Naive thymus-derived CD4-positive, alpha-beta T cell (primary cell): ENCODE results near the gene EIF4H. TPM values are rescaled to one million over a fixed set of nuclear protein-coding genes. Genes with fewer than 3 reads are reported as not detected.

Experiments
- ATAC-seq: fragments of 150-1000 bp; cut with Tn5 transposase; 2 replicates; pipeline ENCODE4 v1.10.0; 2021; ENCODE audit warnings: mild to moderate bottlenecking, moderate library complexity
- CTCF ChIA-PET: fragments of 350-600 bp; sonication (Branson Sonifier 250); formaldehyde crosslinking; loops from one replicate; lab custom pipeline; 2021; ENCODE audit warnings: antibody characterized with exemption; lab: Charles Lee
- POLR2A ChIA-PET: fragments of 350-600 bp; sonication (Branson Sonifier 250); formaldehyde crosslinking; loops from one replicate; lab custom pipeline; 2021; ENCODE audit warnings: antibody characterized with exemption, inconsistent platforms; lab: Charles Lee
- DNase-seq, 9 donors: peaks; one replicate each; pipeline versions ENCODE4 v3.0.0 to v3.0.0-alpha.2; 2020 to 2022; ENCODE audit warnings: mixed read lengths in 1 of 9
- H3K27ac ChIP-seq: one replicate; pipeline ENCODE4 v1.7.0; 2013; ENCODE audit warnings: mild to moderate bottlenecking, low read depth, low read length, moderate library complexity
- H3K27me3 ChIP-seq, 2 donors: one replicate each; pipeline ENCODE4 v1.7.0; 2013; ENCODE audit warnings: low read length in 2 of 2, mild to moderate bottlenecking in 2 of 2, moderate library complexity in 2 of 2; ENCODE audit not compliant: control insufficient read depth in 2 of 2, insufficient read depth in 2 of 2
- H3K36me3 ChIP-seq, 3 experiments: 1 replicate in 2 of 3; 2 replicates in 1 of 3; pipeline ENCODE4 v1.7.0; 2013; ENCODE audit warnings: low read length in 3 of 3, mild to moderate bottlenecking in 3 of 3, moderate library complexity in 1 of 3; ENCODE audit not compliant: insufficient read depth in 3 of 3, control insufficient read depth in 2 of 3
- H3K4me1 ChIP-seq, 2 donors: one replicate each; pipeline ENCODE4 v1.7.0; 2013; ENCODE audit warnings: low read length in 2 of 2, mild to moderate bottlenecking in 2 of 2, moderate library complexity in 1 of 2; ENCODE audit not compliant: control insufficient read depth in 2 of 2, insufficient read depth in 2 of 2
- H3K4me3 ChIP-seq: 2 replicates; pipeline ENCODE4 v1.7.0; 2013; ENCODE audit warnings: mild to moderate bottlenecking, low read length
- H3K9me3 ChIP-seq, 3 experiments: 1 replicate in 2 of 3; 2 replicates in 1 of 3; pipeline ENCODE4 v1.7.0; 2013; ENCODE audit warnings: low read length in 3 of 3; ENCODE audit not compliant: control insufficient read depth in 2 of 3
- H3K27ac Mint-ChIP-seq, 9 donors: one replicate each; pipeline ENCODE4 v1.8.0; 2020 to 2022; ENCODE audit warnings: mixed read lengths in 9 of 9, mild to moderate bottlenecking in 8 of 9, moderate library complexity in 5 of 9, inconsistent platforms in 2 of 9
- H3K27me3 Mint-ChIP-seq, 5 donors: one replicate each; pipeline ENCODE4 v1.8.0; 2021 to 2022; ENCODE audit warnings: mixed read lengths in 5 of 5, mild to moderate bottlenecking in 1 of 5
- H3K36me3 Mint-ChIP-seq, 5 donors: one replicate each; pipeline ENCODE4 v1.8.0; 2020 to 2022; ENCODE audit warnings: mixed read lengths in 5 of 5, mild to moderate bottlenecking in 3 of 5, inconsistent platforms in 1 of 5
- H3K4me1 Mint-ChIP-seq, 7 donors: one replicate each; pipeline ENCODE4 v1.8.0; 2020 to 2022; ENCODE audit warnings: mixed read lengths in 7 of 7, mild to moderate bottlenecking in 3 of 7, inconsistent platforms in 1 of 7
- H3K4me3 Mint-ChIP-seq, 10 donors: one replicate each; pipeline ENCODE4 v1.8.0; 2020 to 2022; ENCODE audit warnings: mild to moderate bottlenecking in 10 of 10, mixed read lengths in 10 of 10, moderate library complexity in 6 of 10, inconsistent platforms in 2 of 10
- H3K9me3 Mint-ChIP-seq, 11 donors: one replicate each; pipeline ENCODE4 v1.8.0; 2020 to 2022; ENCODE audit warnings: mixed read lengths in 11 of 11, mild to moderate bottlenecking in 4 of 11, inconsistent platforms in 1 of 11, moderate library complexity in 1 of 11
- intact Hi-C, 2 donors: fragments of 100-400 bp; cut with micrococcal nuclease; formaldehyde crosslinking; loops; one replicate each; pipeline ENCODE4 v1.15.1; 2023
- polyA plus RNA-seq, 2 donors: library from polyadenylated mRNA; unstranded; fragments of 300-500 nt; fragmentation: Illumina TruSeq; gene quantifications; one replicate each; pipeline ENCODE4 v1.2.3, GENCODE V29; 2021
- total RNA-seq, 6 experiments: library from RNA in 5 of 6; stranded (reverse) in 5 of 6; gene quantifications; 1 replicate in 5 of 6; 2 replicates in 1 of 6; pipeline ENCODE4 v1.2.3 and lab custom pipeline; 2021 to 2026

EIF4H gene
- total and polyA plus RNA-seq, 7 experiments from 2014 or later, result 163 to 284 (median 246) TPM

DNA sequence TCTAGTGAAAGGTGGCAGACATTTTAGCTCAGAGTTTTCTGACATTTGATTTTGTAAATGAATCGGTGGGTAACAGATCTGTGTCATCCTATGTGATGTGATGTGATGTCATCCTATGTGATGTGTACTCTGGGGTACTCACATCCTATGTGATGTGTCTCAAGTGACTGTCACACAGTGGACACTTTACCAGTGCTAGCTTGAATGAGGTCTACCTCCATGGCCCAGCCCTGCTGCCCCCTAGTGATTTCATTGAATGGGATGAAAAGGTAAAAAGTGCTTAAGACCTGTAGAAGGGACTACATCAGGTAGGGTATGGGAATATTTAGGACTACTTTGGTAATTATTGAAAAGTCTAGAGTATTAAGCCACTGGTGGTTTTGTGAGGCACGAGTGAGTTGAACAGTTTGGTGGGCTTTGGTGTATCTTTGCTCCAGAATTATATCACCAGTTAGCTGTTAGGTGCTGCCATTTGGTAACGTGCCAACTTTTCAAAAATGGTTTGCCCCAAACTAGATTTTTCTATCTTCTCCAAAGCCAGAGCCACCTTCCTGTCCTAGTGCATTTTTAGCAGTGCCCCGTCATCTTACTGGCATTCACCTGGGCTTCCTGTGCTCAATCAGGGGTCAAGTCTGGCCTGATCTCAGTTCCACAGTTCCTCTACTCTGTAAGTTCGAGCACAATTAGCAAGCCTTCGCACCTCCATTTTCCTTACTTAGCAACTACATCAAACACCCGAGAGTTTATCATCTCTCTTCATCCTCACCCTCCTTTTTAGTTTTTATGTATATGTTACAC is 9.7 kb downstream of the EIF4H start:
- POLR2A ChIA-PET, result interaction anchor here (0.7 to 3.4 kb wide), 3 partner anchors 10 to 840 kb away, joined by 3 to 32 read pairs (median 4); partner anchors contain the start of gene EIF4H
- Mint-ChIP-seq H3K9me3 (no peaks in the 10 kb centered on the region), H3K27me3 (no peaks in the 10 kb centered on the region), H3K4me3 (peak overlapping the region; percentile 30 to 75 (median 59)), H3K27ac (peak overlapping the region in 8 of 9 donors; percentile 47 to 85 (median 66)), H3K4me1 (peaks cover 72 to 98% (median 91%) of the 10 kb centered on the region in 7 donors), H3K36me3 (peaks cover 8 to 42% (median 13%) of the 10 kb centered on the region in 5 donors)
- H3K9me3 ChIP-seq, result no peaks in the 10 kb centered on the region
- H3K27ac ChIP-seq, result peak overlapping the region; percentile 36
- ATAC-seq (peak; percentile 68), DNase-seq (peak in 1 of 9 donors; percentile 22)
- H3K4me1 ChIP-seq, result peaks cover 38 to 72% of the 10 kb centered on the region in 2 donors
- no peak overlapping the region for H3K4me3 ChIP-seq
- intact Hi-C loops, result loop anchor here (1.0 to 2.0 kb wide), 3 partner anchors 10 to 116 kb away; partner anchors contain the start of gene EIF4H (in 2 of the 2)
- CTCF ChIA-PET, result interaction anchor here (0.7 to 1.3 kb wide), 3 partner anchors 17 to 217 kb away, joined by 3 read pairs; no protein-coding TSS in a partner anchor
- peaks cover 10 to 24% (median 14%) of the 10 kb centered on the region in 3 experiments for H3K36me3 ChIP-seq
- no peaks in the 10 kb centered on the region for H3K27me3 ChIP-seq

GRCh38 chr7:74185016-74185415 is 10.9 kb downstream of the EIF4H start:
- H3K36me3 ChIP-seq, result peaks cover 22 to 34% (median 25%) of the 10 kb centered on the region in 3 experiments
- CTCF ChIA-PET, result no interaction called here
- POLR2A ChIA-PET, result interaction anchor here (0.6 to 3.4 kb wide), 4 partner anchors 10 to 30 kb away, joined by 3 to 32 read pairs (median 10); partner anchors contain the start of gene EIF4H
- Mint-ChIP-seq H3K4me1 (peaks cover 68 to 88% (median 81%) of the 10 kb centered on the region in 7 donors), H3K36me3 (peaks cover 9 to 51% (median 20%) of the 10 kb centered on the region in 5 donors), H3K9me3 (no peaks in the 10 kb centered on the region), H3K27me3 (no peaks in the 10 kb centered on the region), H3K27ac (peak overlapping the region; percentile 8 to 84 (median 62)), H3K4me3 (peak overlapping the region in 7 of 10 donors; percentile 40 to 73 (median 64))
- no peak for DNase-seq
- peak overlapping the region; percentile 29 for H3K27ac ChIP-seq
- intact Hi-C loops, result no loop called here
- no peaks in the 10 kb centered on the region for H3K27me3 ChIP-seq
- ATAC-seq, result no peak
- H3K4me3 ChIP-seq, result no peak overlapping the region
- H3K4me1 ChIP-seq, result peaks cover 31 to 60% of the 10 kb centered on the region in 2 donors
- H3K9me3 ChIP-seq, result no peaks in the 10 kb centered on the region

DNA sequence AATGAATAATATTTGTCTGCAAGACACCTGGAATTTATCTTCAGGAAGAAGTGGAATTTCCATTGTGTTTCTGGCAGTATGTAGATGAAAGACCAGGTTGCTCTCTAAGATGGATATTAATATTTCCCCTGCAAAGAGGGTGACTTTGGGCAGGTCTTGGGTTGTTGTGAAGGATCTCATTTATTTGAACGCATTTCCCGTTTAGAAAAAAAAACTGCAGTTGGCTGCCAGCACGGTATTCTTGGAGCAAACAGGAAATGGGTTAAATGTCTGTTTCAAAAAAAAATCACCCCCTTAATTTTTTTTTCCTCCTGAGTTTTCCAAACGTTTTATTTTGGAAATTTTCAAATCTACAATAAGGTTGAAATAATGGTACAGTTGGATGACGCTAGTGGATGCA is 11.5 kb downstream of the EIF4H start:
- H3K36me3 Mint-ChIP-seq, result peaks cover 12 to 55% (median 20%) of the 10 kb centered on the region in 5 donors
- H3K27me3 Mint-ChIP-seq, result no peaks in the 10 kb centered on the region
- CTCF ChIA-PET, result interaction anchor here (1.4 kb wide), 1 partner anchor 21 kb away, joined by 3 read pairs; no protein-coding TSS in a partner anchor
- DNase-seq (no peak), ATAC-seq (no peak)
- peak overlapping the region; percentile 25 to 73 (median 60) for H3K4me3 Mint-ChIP-seq
- POLR2A ChIA-PET, result interaction anchor here (0.6 to 2.7 kb wide), 2 partner anchors 11 to 31 kb away, joined by 3 to 17 read pairs; partner anchors contain the start of gene EIF4H
- Histone ChIP-seq H3K4me1 (peaks cover 26 to 54% of the 10 kb centered on the region in 2 donors), H3K36me3 (peaks cover 26 to 39% (median 26%) of the 10 kb centered on the region in 3 experiments), H3K9me3 (no peaks in the 10 kb centered on the region), H3K4me3 (no peak overlapping the region), H3K27ac (peak overlapping the region; percentile 29), H3K27me3 (no peaks in the 10 kb centered on the region)
- intact Hi-C loops, result no loop called here
- H3K4me1 Mint-ChIP-seq, result peaks cover 63 to 83% (median 74%) of the 10 kb centered on the region in 7 donors
- peak overlapping the region in 8 of 9 donors; percentile 11 to 79 (median 62) for H3K27ac Mint-ChIP-seq
- H3K9me3 Mint-ChIP-seq, result no peaks in the 10 kb centered on the region

- H3K4me3 Mint-ChIP-seq, result no peak overlapping the region
- H3K27me3 Mint-ChIP-seq, result no peaks in the 10 kb centered on the region
- CTCF ChIA-PET, result no interaction called here
- intact Hi-C loops, result no loop called here
- peak overlapping the region; percentile 9 to 76 (median 63) for H3K27ac Mint-ChIP-seq
- POLR2A ChIA-PET, result interaction anchor here (2.7 to 4.8 kb wide), 2 partner anchors 13 to 14 kb away, joined by 17 to 21 read pairs; partner anchors contain the start of gene EIF4H
- H3K9me3 Mint-ChIP-seq, result no peaks in the 10 kb centered on the region
- ATAC-seq (no peak), DNase-seq (no peak)
- peaks cover 11 to 32% of the 10 kb centered on the region in 2 donors for H3K4me1 ChIP-seq
- no peaks in the 10 kb centered on the region for H3K9me3 ChIP-seq
- no peak overlapping the region for H3K27ac ChIP-seq
- H3K27me3 ChIP-seq, result no peaks in the 10 kb centered on the region
- H3K36me3 ChIP-seq, result peaks cover 29 to 60% (median 37%) of the 10 kb centered on the region in 3 experiments
- peaks cover 44 to 60% (median 52%) of the 10 kb centered on the region in 7 donors for H3K4me1 Mint-ChIP-seq
- no peak overlapping the region for H3K4me3 ChIP-seq
- peaks cover 12 to 46% (median 20%) of the 10 kb centered on the region in 5 donors for H3K36me3 Mint-ChIP-seq
Observed at GRCh38 chr7:74187915-74188675, 13.9 kb downstream of the EIF4H start.

DNA sequence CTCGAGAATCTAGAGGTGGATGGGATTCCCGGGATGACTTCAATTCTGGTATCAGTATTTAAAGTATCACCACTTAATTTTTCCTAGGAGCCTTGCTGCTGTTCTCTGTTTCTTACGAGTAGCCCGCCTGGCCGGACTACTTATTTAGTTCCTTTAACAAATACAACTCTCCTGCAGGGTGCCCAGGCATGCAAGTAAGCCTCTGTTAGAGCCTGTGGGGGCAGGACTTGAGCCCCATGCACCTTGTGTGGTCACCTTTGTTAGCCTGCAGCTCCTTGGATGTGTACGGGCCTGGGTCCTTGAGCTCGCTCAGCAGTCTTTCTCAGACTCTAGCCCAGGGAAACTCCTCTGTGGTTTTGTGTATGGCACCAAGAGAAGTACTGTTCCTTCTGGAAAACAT is 16.1 kb downstream of the EIF4H start:
- no peak for ATAC-seq
- Histone ChIP-seq H3K4me1 (peaks cover 4 to 11% of the 10 kb centered on the region in 2 donors), H3K27ac (no peak overlapping the region), H3K36me3 (peaks cover 46 to 81% (median 49%) of the 10 kb centered on the region in 3 experiments), H3K9me3 (no peaks in the 10 kb centered on the region), H3K27me3 (no peaks in the 10 kb centered on the region), H3K4me3 (no peak overlapping the region)
- DNase-seq, result no peak
- Mint-ChIP-seq H3K4me3 (no peak overlapping the region), H3K36me3 (peaks cover 12 to 57% (median 26%) of the 10 kb centered on the region in 5 donors), H3K27ac (no peak overlapping the region), H3K4me1 (peaks cover 29 to 47% (median 34%) of the 10 kb centered on the region in 7 donors), H3K27me3 (no peaks in the 10 kb centered on the region), H3K9me3 (no peaks in the 10 kb centered on the region)
- POLR2A ChIA-PET, result interaction anchor here (0.7 to 4.8 kb wide), 4 partner anchors 7 to 16 kb away, joined by 3 to 21 read pairs (median 3); partner anchors contain the start of gene EIF4H
- CTCF ChIA-PET, result no interaction called here
- intact Hi-C loops, result no loop called here

DNA sequence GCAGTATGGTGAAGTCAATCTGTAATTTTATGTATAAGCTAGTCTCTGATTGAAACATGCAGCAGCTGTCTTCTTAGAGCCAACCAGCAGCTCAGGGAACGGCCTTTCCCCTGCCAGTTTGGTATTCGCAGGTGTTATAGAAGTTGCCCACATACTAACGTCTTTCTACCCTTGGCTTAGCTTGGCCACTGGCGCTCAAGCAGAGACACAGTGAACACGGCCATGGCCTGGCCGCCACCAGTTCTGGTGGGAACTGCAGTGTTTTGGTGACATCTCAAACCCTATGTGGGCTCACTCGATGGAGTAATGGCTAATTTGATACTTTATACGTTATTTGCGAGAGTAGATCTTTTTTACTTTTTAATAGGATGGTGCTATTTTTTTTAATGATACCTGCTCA is 17.1 kb downstream of the EIF4H start:
- Histone ChIP-seq H3K4me1 (peaks cover 4% of the 10 kb centered on the region in 2 donors), H3K27ac (no peak overlapping the region), H3K36me3 (peaks cover 46 to 86% (median 49%) of the 10 kb centered on the region in 3 experiments), H3K27me3 (no peaks in the 10 kb centered on the region), H3K9me3 (no peaks in the 10 kb centered on the region), H3K4me3 (no peak overlapping the region)
- peaks cover 12 to 57% (median 27%) of the 10 kb centered on the region in 5 donors for H3K36me3 Mint-ChIP-seq
- peaks cover 0 to 2% (median 0%) of the 10 kb centered on the region in 11 donors for H3K9me3 Mint-ChIP-seq
- peaks cover 24 to 45% (median 25%) of the 10 kb centered on the region in 7 donors for H3K4me1 Mint-ChIP-seq
- DNase-seq (no peak), ATAC-seq (no peak)
- intact Hi-C loops, result no loop called here
- H3K4me3 Mint-ChIP-seq, result no peak overlapping the region
- ChIA-PET POLR2A (interaction anchor here (0.8 to 4.8 kb wide), 3 partner anchors 8 to 17 kb away, joined by 3 to 21 read pairs (median 3); partner anchors contain the start of gene EIF4H), CTCF (no interaction called here)
- H3K27ac Mint-ChIP-seq, result no peak overlapping the region
- H3K27me3 Mint-ChIP-seq, result no peaks in the 10 kb centered on the region
